GM12874 (cell line): ENCODE measurements around the gene PTPRG.
A peak's percentile ranks its signal among the peaks of the same experiment; 100 is the strongest.

Experiments used
- TF ChIP-seq, protein P1 (sequence below): IDR thresholded peaks from 2 replicates; pipeline ENCODE4 v1.5.1; 2011; ENCODE audit warnings: low read depth, mild to moderate bottlenecking, control low read depth, low read length, moderate library complexity; ENCODE audit not compliant: insufficient read depth

PTPRG gene

DNA sequence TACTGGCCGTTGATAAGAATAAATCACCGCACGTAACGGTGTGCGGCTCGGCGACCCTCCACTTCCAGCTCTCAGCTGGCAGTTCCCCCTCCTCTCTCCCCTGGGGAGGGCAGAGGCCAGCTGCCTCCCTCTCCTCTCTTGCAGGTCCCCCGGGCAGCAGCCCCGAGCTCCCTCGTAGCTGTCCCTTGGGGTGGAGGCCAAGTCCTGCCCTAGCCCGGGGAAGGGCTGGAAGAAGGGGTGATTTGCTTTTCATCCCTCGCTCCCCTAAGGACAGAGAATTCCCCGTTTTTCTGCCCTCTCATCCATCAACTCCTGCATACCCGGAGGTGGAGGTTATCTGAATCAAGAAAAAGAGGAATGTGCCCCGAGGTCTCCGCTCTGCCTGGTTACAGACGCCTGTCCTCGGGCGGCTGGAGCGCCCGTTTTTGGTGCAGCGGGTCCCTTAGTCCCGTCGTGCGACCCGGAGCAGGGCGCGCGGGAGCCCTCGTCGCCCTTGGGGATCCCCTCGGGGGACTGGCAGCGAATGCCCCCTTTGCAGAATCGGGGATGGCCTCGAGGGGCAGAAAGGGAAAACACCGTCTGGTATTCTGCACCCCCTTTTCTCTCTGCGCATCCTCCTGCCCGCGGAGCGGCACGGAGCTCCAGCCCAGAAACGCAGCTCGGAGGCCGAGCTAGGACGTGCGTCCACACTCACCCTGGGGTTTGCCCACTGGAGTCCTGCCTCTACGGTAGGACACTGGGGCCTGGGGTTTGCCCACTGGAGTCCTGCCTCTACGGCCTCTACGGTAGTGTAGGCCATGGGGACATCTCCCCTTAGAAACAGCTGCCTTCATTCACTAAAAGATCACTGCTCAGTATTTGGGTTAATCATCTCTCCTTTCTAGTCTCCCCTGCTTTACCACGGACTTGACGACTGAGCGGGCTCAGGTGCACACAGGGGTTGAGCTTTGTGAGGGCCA lies 2.2 kb downstream of the PTPRG start:
- TF ChIP-seq, protein P1, sequence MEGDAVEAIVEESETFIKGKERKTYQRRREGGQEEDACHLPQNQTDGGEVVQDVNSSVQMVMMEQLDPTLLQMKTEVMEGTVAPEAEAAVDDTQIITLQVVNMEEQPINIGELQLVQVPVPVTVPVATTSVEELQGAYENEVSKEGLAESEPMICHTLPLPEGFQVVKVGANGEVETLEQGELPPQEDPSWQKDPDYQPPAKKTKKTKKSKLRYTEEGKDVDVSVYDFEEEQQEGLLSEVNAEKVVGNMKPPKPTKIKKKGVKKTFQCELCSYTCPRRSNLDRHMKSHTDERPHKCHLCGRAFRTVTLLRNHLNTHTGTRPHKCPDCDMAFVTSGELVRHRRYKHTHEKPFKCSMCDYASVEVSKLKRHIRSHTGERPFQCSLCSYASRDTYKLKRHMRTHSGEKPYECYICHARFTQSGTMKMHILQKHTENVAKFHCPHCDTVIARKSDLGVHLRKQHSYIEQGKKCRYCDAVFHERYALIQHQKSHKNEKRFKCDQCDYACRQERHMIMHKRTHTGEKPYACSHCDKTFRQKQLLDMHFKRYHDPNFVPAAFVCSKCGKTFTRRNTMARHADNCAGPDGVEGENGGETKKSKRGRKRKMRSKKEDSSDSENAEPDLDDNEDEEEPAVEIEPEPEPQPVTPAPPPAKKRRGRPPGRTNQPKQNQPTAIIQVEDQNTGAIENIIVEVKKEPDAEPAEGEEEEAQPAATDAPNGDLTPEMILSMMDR = no peak

DNA sequence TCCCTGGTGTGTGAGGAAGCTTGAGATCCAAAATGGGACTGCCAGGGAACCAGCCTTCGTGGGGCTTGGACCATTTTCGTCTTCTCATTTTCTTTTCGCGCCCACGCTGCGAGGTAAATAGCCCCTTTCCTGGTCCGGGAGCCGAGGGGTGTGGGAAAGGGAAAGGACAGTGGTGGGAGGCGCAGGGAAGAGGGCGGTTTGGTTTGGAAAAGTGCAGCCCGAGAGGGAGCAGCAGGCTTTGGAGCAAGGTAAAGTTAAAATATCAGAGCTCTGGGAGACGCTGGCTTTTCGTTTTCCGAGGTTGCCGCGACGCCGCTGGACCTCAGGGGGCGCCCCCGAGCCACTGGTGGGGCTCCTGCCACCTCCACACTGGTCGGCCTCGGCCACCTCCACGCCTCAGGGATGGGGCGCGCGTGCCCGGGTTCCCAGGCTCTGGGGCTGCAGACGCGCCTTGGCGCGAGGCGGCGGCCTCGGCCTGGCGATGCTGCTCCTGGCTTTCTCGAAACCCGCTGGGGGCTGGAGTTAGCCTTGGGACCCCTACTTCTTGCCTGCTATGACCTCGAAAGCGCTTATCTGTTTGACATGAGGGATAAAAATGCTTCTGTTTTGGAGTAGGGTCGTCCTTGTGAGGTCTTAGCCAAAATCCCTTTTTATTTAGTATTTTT lies 3.2 kb downstream of the PTPRG start:
- TF ChIP-seq, protein P1 = peak; percentile 79

DNA sequence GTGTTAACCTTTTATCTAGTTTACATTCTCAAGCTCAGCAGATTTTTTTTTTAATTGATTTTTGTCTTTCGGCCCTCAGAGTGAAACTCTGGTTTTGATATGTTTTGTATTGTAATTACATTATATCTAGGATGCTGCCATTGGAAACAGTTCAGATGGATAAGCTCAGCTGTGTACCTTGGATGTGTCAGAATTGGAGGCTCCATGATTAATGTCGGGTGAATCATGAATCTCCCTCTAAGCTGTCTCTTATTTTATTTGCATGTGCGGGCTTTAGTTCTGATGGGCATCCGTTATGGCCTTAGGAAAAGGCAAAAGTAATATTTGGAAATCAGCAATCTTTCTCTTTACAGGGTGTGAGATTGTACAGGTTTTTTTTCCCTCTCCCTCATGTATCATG lies 4.2 kb downstream of the PTPRG start:
- TF ChIP-seq, protein P1 = no peak

DNA sequence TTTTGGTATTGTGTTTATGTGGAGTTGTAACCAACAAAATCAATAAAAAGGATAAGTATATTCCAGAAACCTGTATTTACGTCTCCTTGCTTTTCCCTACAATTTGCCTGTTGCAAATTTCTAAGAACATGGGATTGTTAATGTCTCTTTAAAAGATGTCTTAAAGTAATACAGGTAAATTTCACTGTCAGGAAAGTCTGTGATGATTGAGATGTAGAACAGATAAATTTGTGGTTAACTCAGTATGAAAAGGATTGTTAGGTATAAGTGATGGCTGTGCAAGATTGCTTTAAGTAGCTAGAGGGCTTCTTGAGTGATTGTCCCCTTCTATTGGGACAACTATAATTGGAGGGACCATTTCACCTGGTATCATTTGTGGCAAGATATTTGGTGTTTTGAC lies 6.8 kb downstream of the PTPRG start:
- TF ChIP-seq, protein P1 = no peak

DNA sequence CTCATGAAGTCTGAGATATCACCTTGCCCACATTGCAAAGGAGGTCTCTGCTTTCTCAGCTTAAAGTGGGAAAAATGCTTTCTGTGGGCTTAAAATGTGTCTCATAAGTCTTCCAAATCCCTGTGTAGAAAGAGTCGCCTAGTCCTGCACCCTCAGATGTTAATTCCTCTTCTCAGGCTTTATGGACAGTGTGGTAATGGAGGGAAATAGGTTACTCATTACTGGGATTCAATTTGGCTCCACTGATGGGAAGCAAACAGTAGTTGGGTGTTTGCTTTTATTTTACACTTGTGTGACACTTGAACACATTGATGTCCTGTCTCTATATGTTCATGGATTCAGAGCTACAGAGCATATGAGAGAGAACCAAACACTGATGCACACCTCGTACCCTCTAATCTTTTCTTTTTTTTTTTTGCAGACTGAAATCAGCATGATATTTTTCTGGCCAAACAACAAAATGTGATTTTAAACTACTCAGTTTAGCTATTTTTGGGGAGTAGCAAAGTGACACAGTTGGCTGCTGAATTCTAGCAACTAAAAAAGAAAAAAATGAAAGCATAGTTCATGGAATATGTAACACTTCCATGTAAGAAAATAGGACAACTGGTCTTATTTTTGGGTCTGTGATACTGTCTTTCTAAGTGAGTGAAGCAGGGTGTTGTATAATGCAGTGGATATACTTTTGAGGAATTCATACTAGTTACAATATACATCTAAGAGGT lies 8.6 kb downstream of the PTPRG start:
- TF ChIP-seq, protein P1 = no peak

DNA sequence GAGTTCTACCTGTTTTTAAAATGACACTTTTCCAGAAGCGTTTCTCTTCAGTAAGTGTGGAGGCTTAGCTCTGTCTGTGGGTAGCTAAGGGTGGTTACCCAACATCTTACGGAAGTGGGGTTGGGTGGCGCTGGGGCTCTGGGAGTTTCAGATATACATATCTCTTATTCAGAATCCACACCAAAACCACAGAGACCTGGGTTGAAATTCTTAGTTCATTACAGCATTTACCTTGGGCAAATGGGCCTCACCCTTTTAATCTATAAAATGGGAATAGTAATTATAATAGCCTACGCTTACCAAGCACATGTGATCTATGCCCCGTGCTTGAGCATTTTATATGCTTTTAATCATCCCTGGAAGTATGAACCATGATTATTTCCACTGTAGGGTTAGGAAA lies 9.4 kb downstream of the PTPRG start:
- TF ChIP-seq, protein P1 = no peak
